ENCODE measurements around the gene RAD50. TPM values are rescaled to one million over a fixed set of nuclear protein-coding genes. Genes with fewer than 3 reads are reported as not detected.

The RAD50 gene
- total RNA-seq, 5 donors from 2014 or later (not counting 1 experiment from before 2014, with no cell fraction given) = 19.7 to 33.7 (median 28.5) TPM

GRCh38 chr5:132641241-132641723, 84.5 kb downstream of the RAD50 start:
- no peak for ATAC-seq (replicated peaks in 1 of 4)
- POLR2A ChIA-PET = no interaction called here
- peaks cover 7 to 54% of the 10 kb centered on the region in 2 donors for H3K36me3 ChIP-seq (ENCODE audit: control insufficient read depth in 2 of 2, extremely low read depth in 1 of 2, insufficient read depth in 1 of 2, low read length in 1 of 2)

GRCh38 chr5:132641841-132642240, 85.1 kb downstream of the RAD50 start:
- Mint-ChIP-seq H3K4me1 (peaks cover 0 to 2% (median 0%) of the 10 kb centered on the region in 3 donors), H3K27ac (no peak overlapping the region), H3K4me3 (no peak overlapping the region), H3K9me3 (no peaks in the 10 kb centered on the region), H3K36me3 (peaks cover 48% of the 10 kb centered on the region), H3K27me3 (no peaks in the 10 kb centered on the region)
- Histone ChIP-seq H3K36me3 (ENCODE audit: control insufficient read depth in 2 of 2, extremely low read depth in 1 of 2, insufficient read depth in 1 of 2, low read length in 1 of 2) (peaks cover 7 to 52% of the 10 kb centered on the region in 2 donors), H3K9me3 (no peaks in the 10 kb centered on the region), H3K4me1 (ENCODE audit: control insufficient read depth in 1 of 2, extremely low read depth in 1 of 2, insufficient read depth in 2 of 2, low read length in 2 of 2) (no peaks in the 10 kb centered on the region), H3K27ac (ENCODE audit: low read length) (no peak overlapping the region), H3K27me3 (replicated peaks in 1 of 2; ENCODE audit: control insufficient read depth in 2 of 2, extremely low read depth in 1 of 2, insufficient read depth in 2 of 2, low read length in 1 of 2) (no peaks in the 10 kb centered on the region), H3K4me3 (ENCODE audit: control insufficient read depth in 1 of 2, extremely low read depth in 1 of 2, low read length in 1 of 2) (no peak overlapping the region)
- WGBS (ENCODE audit: insufficient coverage) = no CpG with 5 or more reads among the region's 3 CpGs
- DNase-seq = no peak
- ATAC-seq (replicated peaks in 1 of 4) = no peak
- CTCF ChIA-PET = no interaction called here
- POLR2A ChIA-PET = no interaction called here

More at GRCh38 chr5:132641241-132641723, 84.5 kb downstream of the RAD50 start:
- Mint-ChIP-seq H3K27me3 (no peaks in the 10 kb centered on the region), H3K4me1 (peaks cover 0 to 2% (median 0%) of the 10 kb centered on the region in 3 donors), H3K27ac (no peak overlapping the region), H3K9me3 (no peaks in the 10 kb centered on the region), H3K4me3 (no peak overlapping the region), H3K36me3 (peaks cover 48% of the 10 kb centered on the region)
- Histone ChIP-seq H3K4me3 (ENCODE audit: control insufficient read depth in 1 of 2, extremely low read depth in 1 of 2, low read length in 1 of 2) (no peak overlapping the region), H3K9me3 (no peaks in the 10 kb centered on the region), H3K4me1 (ENCODE audit: control insufficient read depth in 1 of 2, extremely low read depth in 1 of 2, insufficient read depth in 2 of 2, low read length in 2 of 2) (no peaks in the 10 kb centered on the region), H3K27ac (ENCODE audit: low read length) (no peak overlapping the region), H3K27me3 (replicated peaks in 1 of 2; ENCODE audit: control insufficient read depth in 2 of 2, extremely low read depth in 1 of 2, insufficient read depth in 2 of 2, low read length in 1 of 2) (no peaks in the 10 kb centered on the region)
- CTCF ChIA-PET = no interaction called here
- no peak for DNase-seq
- no CpG with 5 or more reads among the region's 3 CpGs for WGBS (ENCODE audit: insufficient coverage)

- no peak overlapping the region for H3K4me3 ChIP-seq (ENCODE audit: control insufficient read depth in 1 of 2, extremely low read depth in 1 of 2, low read length in 1 of 2)
- peaks cover 12 to 15% (median 13%) of the 10 kb centered on the region in 3 donors for H3K9me3 Mint-ChIP-seq
- ChIA-PET POLR2A (no interaction called here), CTCF (no interaction called here)
- H3K4me1 Mint-ChIP-seq = no peaks in the 10 kb centered on the region
- H3K27ac ChIP-seq (ENCODE audit: low read length) = no peak overlapping the region
- no peak for DNase-seq
- H3K27me3 ChIP-seq (replicated peaks in 1 of 2; ENCODE audit: control insufficient read depth in 2 of 2, extremely low read depth in 1 of 2, insufficient read depth in 2 of 2, low read length in 1 of 2) = no peaks in the 10 kb centered on the region
- H3K4me1 ChIP-seq (ENCODE audit: control insufficient read depth in 1 of 2, extremely low read depth in 1 of 2, insufficient read depth in 2 of 2, low read length in 2 of 2) = no peaks in the 10 kb centered on the region
- ATAC-seq (replicated peaks in 1 of 4) = no peak
- H3K27ac Mint-ChIP-seq = no peak overlapping the region
- no peaks in the 10 kb centered on the region for H3K9me3 ChIP-seq
- H3K36me3 ChIP-seq (ENCODE audit: control insufficient read depth in 2 of 2, extremely low read depth in 1 of 2, insufficient read depth in 1 of 2, low read length in 1 of 2) = peaks cover 7 to 31% of the 10 kb centered on the region in 2 donors
- no peaks in the 10 kb centered on the region for H3K27me3 Mint-ChIP-seq
- no peak overlapping the region for H3K4me3 Mint-ChIP-seq
- peaks cover 43% of the 10 kb centered on the region for H3K36me3 Mint-ChIP-seq
These were observed 87.4 kb downstream of the RAD50 start for GRCh38 chr5:132644177-132644576.

- ChIA-PET POLR2A (no interaction called here), CTCF (no interaction called here)
- DNase-seq (no peak), ATAC-seq (replicated peaks in 1 of 4) (no peak)
- H3K27me3 Mint-ChIP-seq = no peaks in the 10 kb centered on the region
- no peaks in the 10 kb centered on the region for H3K4me1 Mint-ChIP-seq
- H3K36me3 Mint-ChIP-seq = peaks cover 32% of the 10 kb centered on the region
- no peak overlapping the region for H3K27ac Mint-ChIP-seq
- 98% methylated on average over 6 of the region's 11 CpGs for WGBS (ENCODE audit: insufficient coverage)
- Histone ChIP-seq H3K9me3 (no peaks in the 10 kb centered on the region), H3K4me3 (ENCODE audit: control insufficient read depth in 1 of 2, extremely low read depth in 1 of 2, low read length in 1 of 2) (no peak overlapping the region), H3K27ac (ENCODE audit: low read length) (no peak overlapping the region), H3K36me3 (ENCODE audit: control insufficient read depth in 2 of 2, extremely low read depth in 1 of 2, insufficient read depth in 1 of 2, low read length in 1 of 2) (peaks cover 0 to 11% of the 10 kb centered on the region in 2 donors), H3K27me3 (replicated peaks in 1 of 2; ENCODE audit: control insufficient read depth in 2 of 2, extremely low read depth in 1 of 2, insufficient read depth in 2 of 2, low read length in 1 of 2) (no peaks in the 10 kb centered on the region), H3K4me1 (ENCODE audit: control insufficient read depth in 1 of 2, extremely low read depth in 1 of 2, insufficient read depth in 2 of 2, low read length in 2 of 2) (no peaks in the 10 kb centered on the region)
- H3K4me3 Mint-ChIP-seq = no peak overlapping the region
- peaks cover 13 to 16% (median 14%) of the 10 kb centered on the region in 3 donors for H3K9me3 Mint-ChIP-seq
These were observed 89.9 kb downstream of the RAD50 start for GRCh38 chr5:132646583-132647266.

DNA sequence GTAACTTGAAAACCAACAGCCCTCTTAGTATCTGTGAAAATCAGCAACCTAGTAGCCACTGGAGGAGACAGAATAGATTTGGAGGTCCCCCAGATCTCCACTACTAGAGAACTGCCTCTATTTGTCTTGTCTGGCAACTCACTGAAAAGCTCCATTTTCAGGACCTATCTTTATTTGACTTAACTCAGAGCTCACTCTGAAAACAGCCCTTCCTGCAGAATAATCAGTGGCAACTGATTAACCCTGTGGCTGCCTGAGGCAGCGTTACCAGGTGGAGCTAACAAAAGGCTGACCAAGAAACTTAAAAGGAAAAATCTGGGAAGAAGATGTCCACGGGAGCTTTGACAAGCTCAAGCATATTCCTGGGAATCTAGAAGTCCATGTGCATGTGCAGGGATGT, 90.7 kb downstream of the RAD50 start:
- 100% methylated on average over 1 of the region's 2 CpGs for WGBS (ENCODE audit: insufficient coverage)
- ChIA-PET POLR2A (no interaction called here), CTCF (no interaction called here)
- H3K36me3 Mint-ChIP-seq = peaks cover 25% of the 10 kb centered on the region
- peaks cover 0 to 9% of the 10 kb centered on the region in 2 donors for H3K36me3 ChIP-seq (ENCODE audit: control insufficient read depth in 2 of 2, extremely low read depth in 1 of 2, insufficient read depth in 1 of 2, low read length in 1 of 2)
- peaks cover 13 to 19% (median 14%) of the 10 kb centered on the region in 3 donors for H3K9me3 Mint-ChIP-seq
- H3K27ac ChIP-seq (ENCODE audit: low read length) = no peak overlapping the region
- H3K27ac Mint-ChIP-seq = no peak overlapping the region
- DNase-seq (no peak), ATAC-seq (replicated peaks in 1 of 4) (no peak)
- H3K4me3 Mint-ChIP-seq = no peak overlapping the region
- H3K27me3 Mint-ChIP-seq = no peaks in the 10 kb centered on the region
- H3K4me1 ChIP-seq (ENCODE audit: control insufficient read depth in 1 of 2, extremely low read depth in 1 of 2, insufficient read depth in 2 of 2, low read length in 2 of 2) = no peaks in the 10 kb centered on the region
- H3K9me3 ChIP-seq = no peaks in the 10 kb centered on the region
- no peaks in the 10 kb centered on the region for H3K27me3 ChIP-seq (replicated peaks in 1 of 2; ENCODE audit: control insufficient read depth in 2 of 2, extremely low read depth in 1 of 2, insufficient read depth in 2 of 2, low read length in 1 of 2)
- H3K4me3 ChIP-seq (ENCODE audit: control insufficient read depth in 1 of 2, extremely low read depth in 1 of 2, low read length in 1 of 2) = no peak overlapping the region
- no peaks in the 10 kb centered on the region for H3K4me1 Mint-ChIP-seq

- Mint-ChIP-seq H3K9me3 (peaks cover 13 to 19% (median 14%) of the 10 kb centered on the region in 3 donors), H3K36me3 (peaks cover 16% of the 10 kb centered on the region)
These were observed 91.6 kb downstream of the RAD50 start for GRCh38 chr5:132648355-132648754.

More at GRCh38 chr5:132648355-132648754, 91.6 kb downstream of the RAD50 start:
- Mint-ChIP-seq H3K4me1 (no peaks in the 10 kb centered on the region), H3K27ac (no peak overlapping the region), H3K27me3 (peaks cover 0 to under 1% of the 10 kb centered on the region in 2 donors), H3K4me3 (no peak overlapping the region)
- ATAC-seq (replicated peaks in 1 of 4) = no peak
- Histone ChIP-seq H3K27me3 (replicated peaks in 1 of 2; ENCODE audit: control insufficient read depth in 2 of 2, extremely low read depth in 1 of 2, insufficient read depth in 2 of 2, low read length in 1 of 2) (no peaks in the 10 kb centered on the region), H3K4me3 (ENCODE audit: control insufficient read depth in 1 of 2, extremely low read depth in 1 of 2, low read length in 1 of 2) (no peak overlapping the region), H3K9me3 (no peaks in the 10 kb centered on the region), H3K36me3 (ENCODE audit: control insufficient read depth in 2 of 2, extremely low read depth in 1 of 2, insufficient read depth in 1 of 2, low read length in 1 of 2) (peaks cover 0 to under 1% of the 10 kb centered on the region in 2 donors), H3K4me1 (ENCODE audit: control insufficient read depth in 1 of 2, extremely low read depth in 1 of 2, insufficient read depth in 2 of 2, low read length in 2 of 2) (no peaks in the 10 kb centered on the region), H3K27ac (ENCODE audit: low read length) (no peak overlapping the region)
- POLR2A ChIA-PET = no interaction called here
- WGBS (ENCODE audit: insufficient coverage) = no CpG with 5 or more reads among the region's 1 CpG
- no peak for DNase-seq
- CTCF ChIA-PET = no interaction called here

All from T-cell (primary cell).